H1 (cell line): ENCODE results near the gene SPSB3. TPM values are rescaled to one million over a fixed set of nuclear protein-coding genes. Genes with fewer than 3 reads are reported as not detected.

Experiments used
- CTCF ChIA-PET: fragments of 300-600 bp; sonication (Branson Sonifier 250); formaldehyde crosslinking; loops from one replicate; lab custom pipeline; 2021; ENCODE audit not compliant: partially characterized antibody; lab: Charles Lee
- POLR2A ChIA-PET: fragments of 300-600 bp; sonication (Branson Sonifier 250); formaldehyde crosslinking; loops from one replicate; lab custom pipeline; 2021; ENCODE audit warnings: inconsistent platforms; ENCODE audit not compliant: partially characterized antibody; lab: Charles Lee
- DNase-seq, 2 experiments: peaks; one replicate each; pipeline versions ENCODE4 v3.0.0 to v3.0.0-alpha.2; 2010 to 2022; ENCODE audit warnings: low spot score in 2 of 2, low read depth in 1 of 2, mixed read lengths in 1 of 2
- FAIRE-seq: peaks from 2 replicates; lab custom pipeline; 2011; peaks lifted over from hg19 to GRCh38; lab: Jason Lieb, UNC
- H2AFZ ChIP-seq: 2 replicates; pipeline ENCODE4 v1.8.1; 2012; ENCODE audit warnings: low read length, inconsistent platforms
- H2AK5ac ChIP-seq: 2 replicates; pipeline ENCODE4 v1.6.1; 2013; ENCODE audit warnings: low read depth, low read length
- H2BK120ac ChIP-seq: replicated peaks from 2 replicates; pipeline ENCODE3; 2013; ENCODE audit warnings: low read depth, low read length, inconsistent platforms
- H2BK12ac ChIP-seq: 2 replicates; pipeline ENCODE4 v1.6.1; 2013; ENCODE audit warnings: low read depth, low read length
- H2BK15ac ChIP-seq: 2 replicates; pipeline ENCODE4 v1.6.1; 2013; ENCODE audit warnings: low read length
- H2BK20ac ChIP-seq: 2 replicates; pipeline ENCODE4 v1.6.1; 2013; ENCODE audit warnings: low read length
- H2BK5ac ChIP-seq: 2 replicates; pipeline ENCODE4 v1.6.1; 2013; ENCODE audit warnings: low read depth, low read length
- H3K14ac ChIP-seq: 2 replicates; pipeline ENCODE4 v1.6.1; 2013; ENCODE audit warnings: inconsistent platforms; ENCODE audit not compliant: insufficient read length
- H3K18ac ChIP-seq: 2 replicates; pipeline ENCODE4 v1.6.1; 2013; ENCODE audit warnings: low read length; ENCODE audit errors: extremely low read depth
- H3K23ac ChIP-seq: 2 replicates; pipeline ENCODE4 v1.6.1; 2013; ENCODE audit warnings: inconsistent platforms; ENCODE audit not compliant: insufficient read length
- H3K23me2 ChIP-seq: 2 replicates; pipeline ENCODE4 v1.6.1; 2013; ENCODE audit warnings: low read depth, low read length
- H3K27ac ChIP-seq: 2 replicates; pipeline ENCODE4 v1.6.1; 2011; ENCODE audit warnings: low read depth, low read length, inconsistent platforms
- H3K27me3 ChIP-seq, 4 experiments: replicated peaks in 1 of 4; 1 replicate in 1 of 4; 2 replicates in 3 of 4; pipeline versions ENCODE4 v1.6.1 to v1.8.1; 2011 to 2013; ENCODE audit warnings: low read length in 3 of 4, mild to moderate bottlenecking in 3 of 4, inconsistent platforms in 2 of 4, mixed read lengths in 2 of 4, moderate library complexity in 1 of 4; ENCODE audit not compliant: control insufficient read depth in 3 of 4, insufficient read depth in 3 of 4; ENCODE audit errors: extremely low read depth in 1 of 4
- H3K36me3 ChIP-seq, 4 experiments: 2 replicates each; pipeline versions ENCODE4 v1.6.1 to v1.8.1; 2011 to 2013; ENCODE audit warnings: mild to moderate bottlenecking in 4 of 4, low read length in 3 of 4, moderate library complexity in 2 of 4, control low read depth in 1 of 4, inconsistent platforms in 1 of 4; ENCODE audit not compliant: insufficient read depth in 4 of 4, control insufficient read depth in 2 of 4
- H3K4ac ChIP-seq: replicated peaks from 2 replicates; pipeline ENCODE3; 2013; ENCODE audit warnings: low read length, low read depth, mixed read lengths, inconsistent platforms; ENCODE audit not compliant: insufficient read length
- H3K4me1 ChIP-seq, 4 experiments: replicated peaks in 1 of 4; 1 replicate in 1 of 4; 2 replicates in 3 of 4; pipeline versions ENCODE4 v1.6.1 to v1.8.1; 2011 to 2013; ENCODE audit warnings: low read length in 3 of 4, inconsistent platforms in 2 of 4, mixed read lengths in 1 of 4; ENCODE audit not compliant: insufficient read depth in 4 of 4, control insufficient read depth in 3 of 4
- H3K4me2 ChIP-seq, 2 experiments: 2 replicates each; pipeline versions ENCODE4 v1.6.1 to v1.8.1; 2011 to 2013; ENCODE audit warnings: low read depth in 2 of 2, low read length in 2 of 2, control low read depth in 1 of 2, inconsistent platforms in 1 of 2, mild to moderate bottlenecking in 1 of 2; ENCODE audit not compliant: insufficient read depth in 1 of 2
- H3K4me3 ChIP-seq, 4 experiments: fragments of 200-600, 300-600 bp in 1 of 4; sonication (generic), shearing (Covaris generic), sonication (Bioruptor Twin) in 1 of 4; 2 replicates each; pipeline versions ENCODE4 v1.5.1 to v1.8.1; 2011 to 2016; ENCODE audit warnings: low read length in 4 of 4, low read depth in 3 of 4, control low read depth in 2 of 4, inconsistent platforms in 2 of 4, mild to moderate bottlenecking in 2 of 4, mixed read lengths in 1 of 4, moderate library complexity in 1 of 4; ENCODE audit not compliant: insufficient read depth in 2 of 4; ENCODE audit errors: extremely low read depth in 1 of 4
- H3K56ac ChIP-seq: replicated peaks from 2 replicates; pipeline ENCODE3; 2013; ENCODE audit warnings: low read depth, mild to moderate bottlenecking, mixed read lengths, low read length, inconsistent platforms; ENCODE audit not compliant: insufficient read length
- H3K79me1 ChIP-seq: 2 replicates; pipeline ENCODE4 v1.6.1; 2013; ENCODE audit warnings: low read depth, low read length, control low read depth
- H3K79me2 ChIP-seq, 2 experiments: 2 replicates each; pipeline versions ENCODE4 v1.6.1 to v1.8.1; 2012 to 2013; ENCODE audit warnings: low read length in 2 of 2, mild to moderate bottlenecking in 2 of 2, inconsistent platforms in 1 of 2; ENCODE audit not compliant: insufficient read depth in 2 of 2, control insufficient read depth in 1 of 2
- H3K9ac ChIP-seq, 4 experiments: replicated peaks in 1 of 4; 1 replicate in 1 of 4; 2 replicates in 3 of 4; pipeline versions ENCODE4 v1.6.1 to v1.8.1; 2011 to 2013; ENCODE audit warnings: low read depth in 3 of 4, low read length in 3 of 4, control low read depth in 2 of 4, mild to moderate bottlenecking in 2 of 4, moderate library complexity in 2 of 4, inconsistent platforms in 1 of 4; ENCODE audit errors: extremely low read depth in 1 of 4
- H3K9me3 ChIP-seq, 2 experiments: 2 replicates each; pipeline versions ENCODE4 v1.6.1 to v1.8.1; 2012 to 2013; ENCODE audit warnings: mild to moderate bottlenecking in 2 of 2, moderate library complexity in 2 of 2, control low read depth in 1 of 2, inconsistent platforms in 1 of 2, low read depth in 1 of 2, low read length in 1 of 2, mixed read lengths in 1 of 2; ENCODE audit not compliant: insufficient read depth in 2 of 2
- H4K20me1 ChIP-seq, 2 experiments: replicated peaks in 1 of 2; 2 replicates each; pipeline versions ENCODE3 to v1.8.1; 2011 to 2013; ENCODE audit warnings: inconsistent platforms in 2 of 2, low read length in 2 of 2, mild to moderate bottlenecking in 1 of 2; ENCODE audit not compliant: insufficient read depth in 2 of 2, control insufficient read depth in 1 of 2
- H4K5ac ChIP-seq: 2 replicates; pipeline ENCODE4 v1.6.1; 2013; ENCODE audit warnings: low read length, low read depth, mixed read lengths, inconsistent platforms; ENCODE audit not compliant: insufficient read length
- H4K8ac ChIP-seq: 2 replicates; pipeline ENCODE4 v1.8.0; 2013; ENCODE audit warnings: mild to moderate bottlenecking, moderate library complexity, low read length, inconsistent platforms; ENCODE audit not compliant: insufficient read depth; ENCODE audit errors: extremely low read depth
- H4K91ac ChIP-seq: replicated peaks from 2 replicates; pipeline ENCODE3; 2013; ENCODE audit warnings: low read length, mixed read lengths, inconsistent platforms; ENCODE audit not compliant: insufficient read length
- ASH2L ChIP-seq: fragments of 200-600, 300-600 bp; sonication (generic); IDR thresholded peaks from one replicate; pipeline ENCODE4 v1.7.1; 2017; ENCODE audit warnings: low read length
- POLR2A ChIP-seq, 2 experiments: IDR thresholded peaks; 1 replicate in 1 of 2; 2 replicates in 1 of 2; pipeline ENCODE4 v1.6.1; 2011; ENCODE audit warnings: low read depth in 2 of 2, low read length in 2 of 2, mild to moderate bottlenecking in 2 of 2; ENCODE audit errors: control extremely low read depth in 1 of 2
- WGBS, 2 experiments: shearing (Covaris generic) in 1 of 2; methylation state at CpG; one replicate each; pipeline versions ENCODE4 v1.1.6 to v1.1.7; 2013 to 2015; ENCODE audit warnings: low lambda C conversion rate in 2 of 2, mixed read lengths in 2 of 2, inconsistent platforms in 1 of 2, low coverage in 1 of 2, missing lambda C conversion rate in 1 of 2; ENCODE audit not compliant: insufficient replicate concordance in 2 of 2, insufficient coverage in 1 of 2, insufficient read length in 1 of 2; ENCODE audit errors: extremely low coverage in 1 of 2, missing lambda C conversion rate in 1 of 2; 5-methylcytosine and 5-hydroxymethylcytosine counted together
- polyA plus RNA-seq, 7 experiments: library from polyadenylated mRNA; depleted of rRNA in 3 of 7; stranded (reverse) in 5 of 7; unstranded in 2 of 7; fragments of >200 nt in 5 of 7; fragments of 200-250 nt in 2 of 7; gene quantifications; 1 replicate in 5 of 7; 2 replicates in 1 of 7; 4 replicates in 1 of 7; pipeline versions ENCODE4 v1.2.1 to v1.2.3, GENCODE V29; 2011 to 2013; ENCODE audit warnings: missing spikeins in 2 of 7, mixed read lengths in 2 of 7
- total RNA-seq: library from RNA; stranded (reverse); fragmentation: NEBNext Ultra II Directional; extraction: Animal tissue kit (Norgen Biotek cat#: 25700); gene quantifications from 2 replicates; pipeline ENCODE4 v1.2.1, GENCODE V29; 2021
- TF ChIP-seq, protein P1 (sequence below): IDR thresholded peaks from 2 replicates; pipeline ENCODE4 v1.6.1; 2012; ENCODE audit warnings: low read length, inconsistent platforms

SPSB3 gene
- total and polyA plus RNA-seq, 2 of the 8 experiments (the other 6 are each of a cell fraction or from before 2014, with no cell fraction given) = 22.5 to 37.8 TPM

DNA sequence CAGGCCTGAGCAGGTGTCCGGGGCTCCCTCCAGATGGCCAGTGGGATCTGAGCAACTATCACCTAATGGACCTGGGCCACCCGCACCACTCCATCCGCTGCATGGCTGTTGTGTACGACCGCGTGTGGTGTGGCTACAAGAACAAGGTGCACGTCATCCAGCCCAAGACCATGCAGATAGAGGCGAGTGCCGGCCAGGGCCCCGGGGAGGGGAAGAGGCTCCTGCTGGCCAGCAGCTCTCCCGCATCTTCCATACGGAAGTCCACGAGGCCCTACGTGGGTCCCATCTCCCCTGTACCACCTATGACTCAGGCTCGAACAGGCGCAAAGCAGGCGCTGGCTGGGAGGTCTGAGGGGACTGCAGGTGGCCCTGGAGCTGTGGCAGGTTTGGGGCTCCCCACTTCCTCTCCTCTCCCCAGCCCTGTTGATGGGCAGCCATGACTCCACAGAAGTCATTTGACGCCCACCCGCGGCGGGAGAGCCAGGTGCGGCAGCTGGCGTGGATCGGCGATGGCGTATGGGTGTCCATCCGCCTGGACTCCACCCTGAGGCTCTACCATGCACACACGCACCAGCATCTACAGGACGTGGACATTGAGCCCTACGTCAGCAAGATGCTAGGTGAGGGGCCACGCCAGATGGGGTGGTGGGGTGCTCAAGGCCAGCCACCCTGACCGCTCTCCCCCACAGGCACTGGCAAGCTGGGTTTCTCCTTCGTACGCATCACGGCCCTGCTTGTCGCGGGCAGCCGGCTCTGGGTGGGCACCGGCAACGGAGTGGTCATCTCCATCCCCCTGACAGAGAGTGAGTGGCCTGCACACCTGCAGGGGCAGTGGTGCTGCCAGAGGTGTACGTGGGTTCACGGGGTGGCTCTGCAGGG, 15.0 kb downstream of the SPSB3 start:
- no peak overlapping the region for H2BK12ac ChIP-seq
- POLR2A ChIA-PET = interaction anchor here (5.9 to 13.5 kb wide), 2 partner anchors 8 to 12 kb away, joined by 29 to 246 read pairs; partner anchors contain the start of genes NUBP2 and SPSB3
- WGBS, 2 experiments = 89% methylated on average over 34 of the region's 42 CpGs; no CpG with 5 or more reads in 1 of the 2 experiments

More for the DNA sequence above, 15.0 kb downstream of the SPSB3 start:
- H2BK120ac ChIP-seq = no peak overlapping the region
- H3K14ac ChIP-seq = no peak overlapping the region
- H4K8ac ChIP-seq = no peak overlapping the region
- no peak overlapping the region for H3K56ac ChIP-seq
- no peak overlapping the region for H4K5ac ChIP-seq
- no peak overlapping the region for H3K9ac ChIP-seq
- no peak overlapping the region for H3K18ac ChIP-seq
- no peak overlapping the region for H3K27ac ChIP-seq
- peaks cover 1 to 13% of the 10 kb centered on the region in 2 experiments for H4K20me1 ChIP-seq
- no peak overlapping the region for H2BK15ac ChIP-seq
- no peaks in the 10 kb centered on the region; a peak in 1 of 7 replicates for H3K27me3 ChIP-seq
- H3K79me2 ChIP-seq = peaks cover 0 to 5% of the 10 kb centered on the region in 2 experiments; a peak in 1 of 4 replicates
- H2AK5ac ChIP-seq = no peak overlapping the region
- H3K36me3 ChIP-seq = peaks cover 3 to 37% (median 7%) of the 10 kb centered on the region in 4 experiments; a peak in 4 of 8 replicates
- H2BK20ac ChIP-seq = no peak overlapping the region
- H4K91ac ChIP-seq = no peak overlapping the region
- TF ChIP-seq, protein P1, sequence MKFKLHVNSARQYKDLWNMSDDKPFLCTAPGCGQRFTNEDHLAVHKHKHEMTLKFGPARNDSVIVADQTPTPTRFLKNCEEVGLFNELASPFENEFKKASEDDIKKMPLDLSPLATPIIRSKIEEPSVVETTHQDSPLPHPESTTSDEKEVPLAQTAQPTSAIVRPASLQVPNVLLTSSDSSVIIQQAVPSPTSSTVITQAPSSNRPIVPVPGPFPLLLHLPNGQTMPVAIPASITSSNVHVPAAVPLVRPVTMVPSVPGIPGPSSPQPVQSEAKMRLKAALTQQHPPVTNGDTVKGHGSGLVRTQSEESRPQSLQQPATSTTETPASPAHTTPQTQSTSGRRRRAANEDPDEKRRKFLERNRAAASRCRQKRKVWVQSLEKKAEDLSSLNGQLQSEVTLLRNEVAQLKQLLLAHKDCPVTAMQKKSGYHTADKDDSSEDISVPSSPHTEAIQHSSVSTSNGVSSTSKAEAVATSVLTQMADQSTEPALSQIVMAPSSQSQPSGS = no peak
- TF ChIP-seq POLR2A (IDR thresholded peaks at IDR 0.05; ENCODE audit: control extremely low read depth in 1 of 2, low read depth in 2 of 2, low read length in 2 of 2) = 0 out of 3 replicates have a peak, but pooled peaks of 1 of the 2 experiments have one; percentile 2
- TF ChIP-seq ASH2L = no peak
- TF ChIP-seq, all 59 proteins: peak for 1
- Histone ChIP-seq H3K23me2 (peaks cover 13% of the 10 kb centered on the region), H3K79me1 (no peaks in the 10 kb centered on the region), H3K4ac (no peak overlapping the region), H3K4me1 (peaks cover 0 to 25% (median 14%) of the 10 kb centered on the region in 4 experiments; a peak in 5 of 7 replicates), H3K9me3 (no peaks in the 10 kb centered on the region; a peak in 1 of 4 replicates), H3K23ac (no peak overlapping the region), H2BK5ac (no peak overlapping the region), H3K4me2 (no peak overlapping the region), H3K4me3 (no peak overlapping the region), H2AFZ (no peak overlapping the region)
- CTCF ChIA-PET = interaction anchor here (0.9 kb wide), 2 partner anchors 62 to 693 kb away, joined by 3 to 4 read pairs; partner anchors contain the start of genes MAPK8IP3 and TEDC2
- no peak for DNase-seq
- no peak for FAIRE-seq
